22Rv1 (cell line): ENCODE results near the gene GLT8D2.

Experiments
- H3K27ac ChIP-seq: fragments of 450-650 bp; 2 replicates; pipeline ENCODE4 v1.5.1; 2017
- CTCF ChIP-seq: fragments of 450-650 bp; IDR thresholded peaks from 2 replicates; pipeline ENCODE4 v1.5.1; 2017; ENCODE audit warnings: mild to moderate bottlenecking
- ZFX ChIP-seq: fragments of 450-650 bp; IDR thresholded peaks from 2 replicates; pipeline ENCODE4 v1.6.1; 2017; ENCODE audit warnings: antibody characterized with exemption, borderline replicate concordance

The GLT8D2 gene

GRCh38 chr12:103966736-103967135 lies 83.3 kb downstream of the GLT8D2 start:
- TF ChIP-seq ZFX (no peak), CTCF (no peak)
- H3K27ac ChIP-seq: peak overlapping the region; percentile 86

GRCh38 chr12:103965590-103966504 lies 84.1 kb downstream of the GLT8D2 start, which contains the start of gene TDG:
Gene TDG, plus strand, starts transcription at chr12:103965872. Its CDS starts 166 bp downstream, at chr12:103966038.
- TF ChIP-seq CTCF (peak; percentile 52), ZFX (no peak)
- H3K27ac ChIP-seq: peak within 1 kb of the TSS; percentile 86

DNA sequence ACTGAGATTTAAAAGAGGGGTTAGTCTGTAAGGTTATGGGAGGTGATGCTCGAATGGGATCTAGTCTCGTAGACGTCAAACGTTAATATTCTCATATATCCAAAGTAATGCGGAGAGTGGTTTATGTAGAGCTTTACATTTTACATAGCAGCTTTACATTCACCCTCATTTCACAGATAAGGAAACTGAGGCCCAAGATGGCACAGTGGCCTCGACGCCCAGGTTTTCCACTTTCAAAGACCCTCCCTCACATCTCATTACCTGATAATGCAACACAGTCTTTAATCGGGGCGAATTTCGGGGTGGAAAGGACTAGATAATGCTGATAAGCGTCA lies 84.8 kb downstream of the GLT8D2 start:
- H3K27ac ChIP-seq: peak overlapping the region; percentile 86

GRCh38 chr12:103964805-103965204 lies 85.2 kb downstream of the GLT8D2 start:
- peak overlapping the region; percentile 86 for H3K27ac ChIP-seq
- TF ChIP-seq CTCF (no peak), ZFX (no peak)

More for the DNA sequence above, 84.8 kb downstream of the GLT8D2 start:
- no peak for TF ChIP-seq CTCF
- TF ChIP-seq ZFX: no peak

DNA sequence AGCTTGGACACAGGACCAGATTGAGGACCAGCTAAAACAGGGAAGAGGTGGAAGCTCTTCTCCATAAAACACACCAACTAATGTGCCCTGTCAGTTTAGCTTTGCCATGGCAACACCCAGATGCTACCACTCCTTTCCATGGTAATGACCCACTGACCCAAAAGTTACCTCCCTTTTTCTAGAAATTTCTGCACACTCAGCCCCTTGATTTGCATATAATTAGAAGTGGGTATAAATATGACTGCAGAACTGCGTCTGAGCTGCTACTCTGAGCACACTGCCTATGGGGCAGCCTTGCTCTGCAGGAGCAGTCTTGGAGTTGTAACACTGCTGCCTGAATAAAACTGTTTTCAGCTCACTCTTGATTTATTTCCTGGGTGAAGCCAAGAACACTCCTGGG lies 87.5 kb downstream of the GLT8D2 start:
- TF ChIP-seq ZFX (no peak), CTCF (no peak)
- H3K27ac ChIP-seq: peak overlapping the region; percentile 0; the same call in 1 of the 2 replicates

GRCh38 chr12:103960616-103961227 lies 89.3 kb downstream of the GLT8D2 start:
- H3K27ac ChIP-seq: no peak overlapping the region
- TF ChIP-seq CTCF: no peak
- no peak for TF ChIP-seq ZFX

- peak overlapping the region; percentile 96 for H3K27ac ChIP-seq
- TF ChIP-seq CTCF (no peak), ZFX (no peak)
These were observed 91.4 kb downstream of the GLT8D2 start for GRCh38 chr12:103958621-103959020.
